H1 (cell line): ENCODE results near the gene FABP7. TPM values are rescaled to one million over a fixed set of nuclear protein-coding genes. Genes with fewer than 3 reads are reported as not detected.

ENCODE experiments used
- CTCF ChIP-seq, 3 experiments: IDR thresholded peaks; 1 replicate in 2 of 3; 2 replicates in 1 of 3; pipeline versions ENCODE4 v1.5.1 to v1.6.1; 2011; ENCODE audit warnings: low read length in 3 of 3, mild to moderate bottlenecking in 3 of 3, inconsistent platforms in 2 of 3, low read depth in 1 of 3, moderate library complexity in 1 of 3; ENCODE audit not compliant: insufficient read depth in 1 of 3; ENCODE audit errors: control extremely low read depth in 1 of 3
- POU5F1 ChIP-seq: IDR thresholded peaks from 2 replicates; pipeline ENCODE4 v1.6.1; 2011; ENCODE audit warnings: low read depth, mild to moderate bottlenecking, low read length, moderate library complexity
- SIRT6 ChIP-seq: IDR thresholded peaks from one replicate; pipeline ENCODE4 v1.7.1; 2012; ENCODE audit warnings: low read length, inconsistent platforms
- polyA plus RNA-seq, 7 experiments: library from polyadenylated mRNA; depleted of rRNA in 3 of 7; stranded (reverse) in 5 of 7; unstranded in 2 of 7; fragments of >200 nt in 5 of 7; fragments of 200-250 nt in 2 of 7; gene quantifications; 1 replicate in 5 of 7; 2 replicates in 1 of 7; 4 replicates in 1 of 7; pipeline versions ENCODE4 v1.2.1 to v1.2.3, GENCODE V29; 2011 to 2013; ENCODE audit warnings: missing spikeins in 2 of 7, mixed read lengths in 2 of 7
- total RNA-seq: library from RNA; stranded (reverse); fragmentation: NEBNext Ultra II Directional; extraction: Animal tissue kit (Norgen Biotek cat#: 25700); gene quantifications from 2 replicates; pipeline ENCODE4 v1.2.1, GENCODE V29; 2021

Gene FABP7
- total and polyA plus RNA-seq, 2 of the 8 experiments (the other 6 are each of a cell fraction or from before 2014, with no cell fraction given) = 10.6 to 13.1 TPM

GRCh38 chr6:122810189-122810588 is 30.7 kb downstream of the FABP7 start (continued):
- TF ChIP-seq CTCF (IDR thresholded peaks at IDR 0.05; ENCODE audit: control extremely low read depth in 1 of 3, insufficient read depth in 1 of 3, low read depth in 1 of 3, low read length in 3 of 3) (no peak), POU5F1 (no peak), SIRT6 (no peak)
